Suprapubic skin (tissue), 4 donors: ENCODE measurements around the gene SPTBN1. TPM values are rescaled to one million over a fixed set of nuclear protein-coding genes. Genes with fewer than 3 reads are reported as not detected.

Source experiments
- DNase-seq, 2 donors: peaks; one replicate each; pipeline ENCODE4 v3.0.0-alpha.2; 2019; ENCODE audit warnings: low spot score in 2 of 2
- H3K27ac ChIP-seq: fragments of 200-600 bp; sonication (generic); one replicate; pipeline ENCODE4 v1.5.1; 2019
- H3K27me3 ChIP-seq: fragments of 200-600 bp; sonication (generic); one replicate; pipeline ENCODE4 v1.5.1; 2019
- H3K36me3 ChIP-seq: fragments of 200-600 bp; sonication (generic); one replicate; pipeline ENCODE4 v1.5.1; 2019
- H3K4me1 ChIP-seq: fragments of 200-600 bp; sonication (generic); one replicate; pipeline ENCODE4 v1.5.1; 2019
- H3K4me3 ChIP-seq: fragments of 200-600 bp; sonication (generic); one replicate; pipeline ENCODE4 v1.5.1; 2019; ENCODE audit warnings: mild to moderate bottlenecking
- H3K9me3 ChIP-seq: fragments of 200-600 bp; sonication (generic); one replicate; pipeline ENCODE4 v1.5.1; 2019
- CTCF ChIP-seq, 2 donors: fragments of 200-600 bp in 1 of 2; fragments of 450-650 bp in 1 of 2; sonication (generic) in 1 of 2; IDR thresholded peaks; one replicate each; pipeline ENCODE4 v1.5.1; 2016 to 2019; ENCODE audit warnings: antibody characterized with exemption in 2 of 2, mild to moderate bottlenecking in 1 of 2, moderate library complexity in 1 of 2
- EP300 ChIP-seq: sonication (generic); formaldehyde crosslinking; IDR thresholded peaks from one replicate; pipeline ENCODE4 v1.6.1; 2017; ENCODE audit warnings: antibody characterized with exemption
- POLR2A ChIP-seq, 2 donors: fragments of 450-650 bp; IDR thresholded peaks; one replicate each; pipeline ENCODE4 v1.6.1; 2017; ENCODE audit warnings: antibody characterized with exemption in 2 of 2, mild to moderate bottlenecking in 2 of 2, moderate library complexity in 2 of 2
- POLR2AphosphoS5 ChIP-seq, 3 donors: sonication (generic); formaldehyde crosslinking; IDR thresholded peaks; one replicate each; pipeline ENCODE4 v1.6.1; 2017; ENCODE audit warnings: antibody characterized with exemption in 3 of 3
- WGBS: methylation state at CpG from one replicate; pipeline ENCODE4 v1.1.5; 2018; 5-methylcytosine and 5-hydroxymethylcytosine counted together
- total RNA-seq, 4 donors: library from RNA; depleted of rRNA; stranded (reverse); fragments of >200 nt; gene quantifications; one replicate each; pipeline ENCODE4 v1.1.0, GENCODE V29; 2016

The SPTBN1 gene
- total RNA-seq, 4 donors from 2014 or later = 173 to 250 (median 203) TPM

GRCh38 chr2:54649633-54650032 is 193.5 kb downstream of the SPTBN1 start:
- WGBS = 95% methylated on average over 10 of the region's 12 CpGs

GRCh38 chr2:54650612-54651011 is 194.5 kb downstream of the SPTBN1 start:
- Histone ChIP-seq H3K9me3 (no peaks in the 10 kb centered on the region), H3K27me3 (no peaks in the 10 kb centered on the region), H3K4me3 (no peak overlapping the region), H3K36me3 (peaks cover 99% of the 10 kb centered on the region), H3K4me1 (no peaks in the 10 kb centered on the region), H3K27ac (no peak overlapping the region)
- 94% methylated on average over 2 of the region's 2 CpGs for WGBS
- DNase-seq = no peak
- no peak for TF ChIP-seq EP300
- no peak for TF ChIP-seq POLR2AphosphoS5 (IDR thresholded peaks at IDR 0.05)
- no peak for TF ChIP-seq POLR2A (IDR thresholded peaks at IDR 0.05)
- no peak for TF ChIP-seq CTCF (IDR thresholded peaks at IDR 0.05)

More at GRCh38 chr2:54649633-54650032, 193.5 kb downstream of the SPTBN1 start:
- Histone ChIP-seq H3K36me3 (peaks cover 99% of the 10 kb centered on the region), H3K4me1 (no peaks in the 10 kb centered on the region), H3K9me3 (no peaks in the 10 kb centered on the region), H3K27me3 (no peaks in the 10 kb centered on the region), H3K27ac (no peak overlapping the region), H3K4me3 (no peak overlapping the region)
- TF ChIP-seq EP300 (no peak), POLR2AphosphoS5 (IDR thresholded peaks at IDR 0.05) (no peak), POLR2A (IDR thresholded peaks at IDR 0.05) (no peak), CTCF (IDR thresholded peaks at IDR 0.05) (no peak)
- DNase-seq = no peak

- H3K36me3 ChIP-seq = peaks cover 99% of the 10 kb centered on the region
- H3K4me1 ChIP-seq = no peaks in the 10 kb centered on the region
- no peaks in the 10 kb centered on the region for H3K27me3 ChIP-seq
- no peak for DNase-seq
- TF ChIP-seq EP300 = no peak
- TF ChIP-seq POLR2AphosphoS5 (IDR thresholded peaks at IDR 0.05) = no peak
- no peak for TF ChIP-seq CTCF (IDR thresholded peaks at IDR 0.05)
- no peak for TF ChIP-seq POLR2A (IDR thresholded peaks at IDR 0.05)
- H3K9me3 ChIP-seq = no peaks in the 10 kb centered on the region
- H3K4me3 ChIP-seq = no peak overlapping the region
- H3K27ac ChIP-seq = no peak overlapping the region
- WGBS = 88% methylated on average over 5 of the region's 5 CpGs
Observed at GRCh38 chr2:54651291-54651690, 195.2 kb downstream of the SPTBN1 start.

- no peak for DNase-seq
- peaks cover 99% of the 10 kb centered on the region for H3K36me3 ChIP-seq
- 85% methylated on average over 1 of the region's 1 CpG for WGBS
Observed at GRCh38 chr2:54652540-54652939, 196.4 kb downstream of the SPTBN1 start.

More at GRCh38 chr2:54652540-54652939, 196.4 kb downstream of the SPTBN1 start:
- Histone ChIP-seq H3K4me3 (no peak overlapping the region), H3K27me3 (no peaks in the 10 kb centered on the region), H3K27ac (no peak overlapping the region), H3K4me1 (no peaks in the 10 kb centered on the region), H3K9me3 (no peaks in the 10 kb centered on the region)
- TF ChIP-seq POLR2AphosphoS5 (IDR thresholded peaks at IDR 0.05) = no peak
- TF ChIP-seq EP300 = no peak
- no peak for TF ChIP-seq POLR2A (IDR thresholded peaks at IDR 0.05)
- TF ChIP-seq CTCF (IDR thresholded peaks at IDR 0.05) = no peak
